Activated T-cell treated with anti-CD3 and anti-CD28 coated beads, Interleukin-2, amount 50 U/mL, for 4 hours (primary cell): ENCODE data around the gene CA5A. TPM values are rescaled to one million over a fixed set of nuclear protein-coding genes. Genes with fewer than 3 reads are reported as not detected.

Source experiments
- ATAC-seq, 2 donors: fragments of 200-7000 bp; cut with Tn5 transposase; one replicate each; pipeline ENCODE4 v1.10.0; 2021
- DNase-seq: peaks from one replicate; pipeline ENCODE4 v3.0.0-alpha.2; 2020
- H3K27me3 Mint-ChIP-seq: one replicate; pipeline ENCODE4 v1.8.0; 2021; ENCODE audit warnings: low read depth, mixed read lengths
- H3K36me3 Mint-ChIP-seq: one replicate; pipeline ENCODE4 v1.8.0; 2022; ENCODE audit warnings: mixed read lengths; ENCODE audit not compliant: insufficient read depth
- H3K4me1 Mint-ChIP-seq: one replicate; pipeline ENCODE4 v1.8.0; 2021; ENCODE audit warnings: low read depth, mixed read lengths
- H3K4me3 Mint-ChIP-seq: one replicate; pipeline ENCODE4 v1.8.0; 2021; ENCODE audit warnings: mild to moderate bottlenecking, moderate library complexity, mixed read lengths
- H3K9me3 Mint-ChIP-seq: one replicate; pipeline ENCODE4 v1.8.0; 2021; ENCODE audit warnings: mixed read lengths
- total RNA-seq, 3 donors: library from RNA; stranded (reverse); gene quantifications; one replicate each; pipeline ENCODE4 v1.2.1, GENCODE V29; 2021

Gene CA5A
- total RNA-seq, 3 donors from 2014 or later, result 0.43 TPM; not detected in 2

- ATAC-seq, result no peak
- Mint-ChIP-seq H3K36me3 (peaks cover 45% of the 10 kb centered on the region), H3K9me3 (no peaks in the 10 kb centered on the region), H3K27me3 (no peaks in the 10 kb centered on the region), H3K4me3 (no peak overlapping the region), H3K4me1 (peaks cover 21% of the 10 kb centered on the region)
- DNase-seq, result no peak
These were observed 88.9 kb downstream of the CA5A start for GRCh38 chr16:87847467-87847784.

- Mint-ChIP-seq H3K36me3 (peaks cover 45% of the 10 kb centered on the region), H3K4me1 (peaks cover 21% of the 10 kb centered on the region), H3K27me3 (no peaks in the 10 kb centered on the region), H3K4me3 (no peak overlapping the region), H3K9me3 (no peaks in the 10 kb centered on the region)
- ATAC-seq (no peak), DNase-seq (no peak)
These were observed 89.4 kb downstream of the CA5A start for GRCh38 chr16:87846705-87847466.

- no peaks in the 10 kb centered on the region for H3K9me3 Mint-ChIP-seq
- no peak for DNase-seq
- ATAC-seq, result no peak
- no peak overlapping the region for H3K4me3 Mint-ChIP-seq
- H3K4me1 Mint-ChIP-seq, result peaks cover 21% of the 10 kb centered on the region
- no peaks in the 10 kb centered on the region for H3K27me3 Mint-ChIP-seq
- H3K36me3 Mint-ChIP-seq, result peaks cover 45% of the 10 kb centered on the region
These were observed 90.3 kb downstream of the CA5A start for GRCh38 chr16:87845807-87846619.

- peaks cover 21% of the 10 kb centered on the region for H3K4me1 Mint-ChIP-seq
- ATAC-seq (no peak), DNase-seq (no peak)
- peaks cover 41% of the 10 kb centered on the region for H3K36me3 Mint-ChIP-seq
- H3K9me3 Mint-ChIP-seq, result no peaks in the 10 kb centered on the region
- H3K4me3 Mint-ChIP-seq, result no peak overlapping the region
- H3K27me3 Mint-ChIP-seq, result no peaks in the 10 kb centered on the region
These were observed 91.1 kb downstream of the CA5A start for GRCh38 chr16:87845213-87845612.

GRCh38 chr16:87844809-87845208 is 91.5 kb downstream of the CA5A start:
- Mint-ChIP-seq H3K36me3 (peaks cover 40% of the 10 kb centered on the region), H3K4me1 (peaks cover 21% of the 10 kb centered on the region), H3K27me3 (no peaks in the 10 kb centered on the region), H3K4me3 (no peak overlapping the region), H3K9me3 (no peaks in the 10 kb centered on the region)
- DNase-seq, result no peak
- ATAC-seq, result no peak

- Mint-ChIP-seq H3K27me3 (no peaks in the 10 kb centered on the region), H3K9me3 (no peaks in the 10 kb centered on the region), H3K4me3 (no peak overlapping the region), H3K36me3 (peaks cover 37% of the 10 kb centered on the region), H3K4me1 (peaks cover 21% of the 10 kb centered on the region)
- DNase-seq, result no peak
- ATAC-seq, result no peak
These were observed 92.1 kb downstream of the CA5A start for GRCh38 chr16:87844120-87844733.

GRCh38 chr16:87843678-87844105 is 92.6 kb downstream of the CA5A start:
- peaks cover 32% of the 10 kb centered on the region for H3K36me3 Mint-ChIP-seq
- H3K4me3 Mint-ChIP-seq, result no peak overlapping the region
- H3K9me3 Mint-ChIP-seq, result no peaks in the 10 kb centered on the region
- ATAC-seq (no peak), DNase-seq (no peak)
- H3K4me1 Mint-ChIP-seq, result peaks cover 21% of the 10 kb centered on the region
- no peaks in the 10 kb centered on the region for H3K27me3 Mint-ChIP-seq

- H3K36me3 Mint-ChIP-seq, result peaks cover 23% of the 10 kb centered on the region
These were observed 94.0 kb downstream of the CA5A start for GRCh38 chr16:87842209-87842869.

GRCh38 chr16:87841340-87842208 is 94.8 kb downstream of the CA5A start:
- Mint-ChIP-seq H3K9me3 (no peaks in the 10 kb centered on the region), H3K27me3 (no peaks in the 10 kb centered on the region), H3K36me3 (peaks cover 26% of the 10 kb centered on the region), H3K4me3 (no peak overlapping the region), H3K4me1 (peaks cover 21% of the 10 kb centered on the region)
- DNase-seq, result no peak
- ATAC-seq, result no peak

More at GRCh38 chr16:87842209-87842869, 94.0 kb downstream of the CA5A start:
- H3K4me3 Mint-ChIP-seq, result no peak overlapping the region
- DNase-seq (no peak), ATAC-seq (no peak)
- no peaks in the 10 kb centered on the region for H3K27me3 Mint-ChIP-seq
- H3K4me1 Mint-ChIP-seq, result peaks cover 21% of the 10 kb centered on the region
- H3K9me3 Mint-ChIP-seq, result no peaks in the 10 kb centered on the region

GRCh38 chr16:87840271-87840978 is 95.9 kb downstream of the CA5A start:
- H3K4me1 Mint-ChIP-seq, result peaks cover 21% of the 10 kb centered on the region
- ATAC-seq, result no peak
- H3K36me3 Mint-ChIP-seq, result peaks cover 30% of the 10 kb centered on the region
- no peak overlapping the region for H3K4me3 Mint-ChIP-seq
- DNase-seq, result no peak
- no peaks in the 10 kb centered on the region for H3K27me3 Mint-ChIP-seq
- no peaks in the 10 kb centered on the region for H3K9me3 Mint-ChIP-seq

- Mint-ChIP-seq H3K4me3 (no peak overlapping the region), H3K36me3 (peaks cover 26% of the 10 kb centered on the region), H3K27me3 (no peaks in the 10 kb centered on the region), H3K4me1 (peaks cover 19% of the 10 kb centered on the region), H3K9me3 (no peaks in the 10 kb centered on the region)
- DNase-seq (no peak), ATAC-seq (no peak)
These were observed 96.6 kb downstream of the CA5A start for GRCh38 chr16:87839542-87840270.

- H3K36me3 Mint-ChIP-seq, result peaks cover 26% of the 10 kb centered on the region
- H3K9me3 Mint-ChIP-seq, result no peaks in the 10 kb centered on the region
- no peak for DNase-seq
- H3K4me1 Mint-ChIP-seq, result peaks cover 15% of the 10 kb centered on the region
- H3K4me3 Mint-ChIP-seq, result no peak overlapping the region
- no peak for ATAC-seq
- no peaks in the 10 kb centered on the region for H3K27me3 Mint-ChIP-seq
These were observed 97.4 kb downstream of the CA5A start for GRCh38 chr16:87838643-87839541.
